AG04450 (cell line): Measurements from ENCODE around the gene SMCHD1. TPM values are rescaled to one million over a fixed set of nuclear protein-coding genes. Genes with fewer than 3 reads are reported as not detected.
"Not testable (repeated sequence)": the region's sequence is repeated elsewhere in the genome, so short reads cannot be mapped to it uniquely, and the experiment has no call there.

Experiments
- CTCF ChIA-PET: fragments of 300-600, 350-600 bp; formaldehyde crosslinking; extraction: SDS; loops from one replicate; lab custom pipeline; 2022; ENCODE audit warnings: antibody characterized with exemption, inconsistent platforms; lab: Charles Lee
- POLR2A ChIA-PET: fragments of 350-600 bp; formaldehyde crosslinking; extraction: SDS; loops from one replicate; lab custom pipeline; 2021; ENCODE audit warnings: antibody characterized with exemption, inconsistent platforms; lab: Yijun Ruan, JAX
- DNase-seq: peaks from one replicate; pipeline ENCODE4 v3.0.0-alpha.2; 2011; ENCODE audit warnings: low read depth, low spot score
- H3K27ac ChIP-seq: one replicate; pipeline ENCODE4 v1.5.1; 2012; ENCODE audit warnings: low read depth, low read length, control low read depth
- H3K27me3 ChIP-seq: one replicate; pipeline ENCODE4 v1.6.0; 2012; ENCODE audit warnings: low read length; ENCODE audit not compliant: control insufficient read depth, insufficient read depth
- H3K4me3 ChIP-seq: 2 replicates; pipeline ENCODE4 v1.5.1; 2011; ENCODE audit warnings: mild to moderate bottlenecking, low read depth, low read length, control low read depth
- H3K9me3 ChIP-seq: 2 replicates; pipeline ENCODE4 v1.5.1; 2012; ENCODE audit warnings: low read length; ENCODE audit not compliant: control insufficient read depth, insufficient read depth
- polyA plus RNA-seq: library from polyadenylated mRNA; depleted of rRNA; stranded (reverse); fragments of >200 nt; gene quantifications from 2 replicates; pipeline ENCODE4 v1.2.3, GENCODE V29; 2011
- TF ChIP-seq, protein P1 (sequence below): IDR thresholded peaks from 2 replicates; pipeline ENCODE4 v1.5.1; 2011; ENCODE audit warnings: low read depth, low read length, control low read depth, inconsistent platforms

Gene SMCHD1
- polyA plus RNA-seq, 1 experiment: 37.2 TPM

DNA sequence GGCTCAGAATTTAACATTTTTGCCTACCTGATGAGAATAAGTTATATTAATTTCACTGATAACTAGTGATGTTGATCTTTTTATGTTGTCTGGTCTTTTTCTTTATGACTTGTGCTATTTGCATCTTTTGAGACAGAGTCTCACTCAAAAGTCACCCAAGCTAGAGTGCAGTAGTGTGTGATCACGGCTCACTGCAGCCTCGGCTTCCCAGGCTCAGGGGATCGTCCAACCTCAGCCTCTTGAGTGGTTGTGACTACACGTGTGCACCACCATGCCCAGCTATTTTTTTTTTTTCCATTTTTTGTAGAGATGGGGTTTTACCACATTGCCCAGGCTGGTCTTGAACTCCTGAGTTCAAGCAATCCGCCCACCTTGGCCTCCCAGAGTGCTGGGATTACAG is 7.5 kb downstream of the SMCHD1 start:
- ChIA-PET CTCF (no interaction called here), POLR2A (no interaction called here)
- Histone ChIP-seq H3K4me3 (no peak overlapping the region), H3K27me3 (no peaks in the 10 kb centered on the region), H3K27ac (no peak overlapping the region), H3K9me3 (no peaks in the 10 kb centered on the region)
- TF ChIP-seq, protein P1, sequence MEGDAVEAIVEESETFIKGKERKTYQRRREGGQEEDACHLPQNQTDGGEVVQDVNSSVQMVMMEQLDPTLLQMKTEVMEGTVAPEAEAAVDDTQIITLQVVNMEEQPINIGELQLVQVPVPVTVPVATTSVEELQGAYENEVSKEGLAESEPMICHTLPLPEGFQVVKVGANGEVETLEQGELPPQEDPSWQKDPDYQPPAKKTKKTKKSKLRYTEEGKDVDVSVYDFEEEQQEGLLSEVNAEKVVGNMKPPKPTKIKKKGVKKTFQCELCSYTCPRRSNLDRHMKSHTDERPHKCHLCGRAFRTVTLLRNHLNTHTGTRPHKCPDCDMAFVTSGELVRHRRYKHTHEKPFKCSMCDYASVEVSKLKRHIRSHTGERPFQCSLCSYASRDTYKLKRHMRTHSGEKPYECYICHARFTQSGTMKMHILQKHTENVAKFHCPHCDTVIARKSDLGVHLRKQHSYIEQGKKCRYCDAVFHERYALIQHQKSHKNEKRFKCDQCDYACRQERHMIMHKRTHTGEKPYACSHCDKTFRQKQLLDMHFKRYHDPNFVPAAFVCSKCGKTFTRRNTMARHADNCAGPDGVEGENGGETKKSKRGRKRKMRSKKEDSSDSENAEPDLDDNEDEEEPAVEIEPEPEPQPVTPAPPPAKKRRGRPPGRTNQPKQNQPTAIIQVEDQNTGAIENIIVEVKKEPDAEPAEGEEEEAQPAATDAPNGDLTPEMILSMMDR: no peak
- no peak for DNase-seq

DNA sequence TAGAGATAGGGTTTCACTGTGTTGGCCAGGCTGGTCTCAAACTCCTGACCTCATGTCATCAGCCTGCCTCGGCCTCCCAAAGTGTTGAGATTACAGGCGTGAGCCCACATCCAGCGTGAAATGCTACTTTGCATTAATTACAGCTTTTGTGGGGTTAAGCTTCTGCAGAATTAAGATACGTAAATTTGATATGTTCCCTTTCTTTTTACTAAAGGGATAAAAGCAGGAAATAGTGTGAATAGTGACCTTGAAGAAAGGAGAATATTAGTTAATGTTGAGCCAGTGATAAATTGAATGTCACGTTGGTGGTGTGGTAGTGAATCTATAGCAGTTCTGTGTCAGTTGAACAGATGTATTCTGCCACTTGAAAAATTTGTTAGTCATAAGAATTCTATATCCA is 16.9 kb downstream of the SMCHD1 start:
- Histone ChIP-seq H3K4me3 (no peak overlapping the region), H3K27ac (no peak overlapping the region), H3K27me3 (no peaks in the 10 kb centered on the region), H3K9me3 (no peaks in the 10 kb centered on the region)
- CTCF ChIA-PET: no interaction called here
- TF ChIP-seq, protein P1: no peak
- POLR2A ChIA-PET: no interaction called here
- no peak for DNase-seq

DNA sequence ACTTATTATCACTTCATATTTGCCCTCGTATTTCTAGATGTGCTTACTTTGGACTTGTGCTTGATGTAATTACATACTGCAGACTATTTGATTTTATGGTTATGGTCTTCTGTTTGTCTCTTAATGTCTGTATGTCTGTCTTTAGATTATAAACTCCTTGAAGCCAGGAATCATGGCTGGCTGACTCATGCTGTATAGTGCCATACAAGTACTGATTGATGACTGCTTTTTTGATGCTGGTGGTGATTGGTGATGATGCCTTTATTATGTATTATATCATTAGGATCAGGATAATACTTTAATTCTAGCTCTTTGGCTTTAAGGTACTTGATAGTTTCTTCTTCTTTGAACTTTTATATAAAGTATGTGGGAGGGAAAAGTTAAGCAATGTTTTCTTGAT is 17.3 kb downstream of the SMCHD1 start:
- Histone ChIP-seq H3K9me3 (no peaks in the 10 kb centered on the region), H3K4me3 (no peak overlapping the region), H3K27ac (no peak overlapping the region), H3K27me3 (no peaks in the 10 kb centered on the region)
- no peak for DNase-seq
- ChIA-PET POLR2A (no interaction called here), CTCF (no interaction called here)
- TF ChIP-seq, protein P1: no peak

DNA sequence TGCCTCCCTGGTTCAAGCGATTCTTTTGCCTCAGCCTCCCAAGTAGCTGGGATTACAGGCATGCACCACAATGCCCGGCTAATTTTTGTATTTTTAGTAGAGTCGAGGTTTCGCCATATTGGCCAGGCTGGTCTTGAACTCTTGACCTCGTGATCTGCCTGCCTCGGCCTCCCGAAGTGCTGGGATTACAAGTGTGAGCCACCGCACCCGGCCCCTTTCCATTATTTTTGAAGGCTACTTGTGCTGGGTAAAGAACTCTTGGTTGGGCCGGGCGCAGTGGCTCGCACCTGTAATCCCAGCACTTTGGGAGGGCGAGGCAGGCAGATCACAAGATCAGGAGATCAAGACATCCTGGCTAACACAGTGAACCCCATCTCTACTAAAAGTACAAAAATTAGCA is 23.4 kb downstream of the SMCHD1 start:
- CTCF ChIA-PET, H3K9me3 ChIP-seq, H3K27ac ChIP-seq, H3K27me3 ChIP-seq, H3K4me3 ChIP-seq, DNase-seq, POLR2A ChIA-PET: not testable (repeated sequence)

DNA sequence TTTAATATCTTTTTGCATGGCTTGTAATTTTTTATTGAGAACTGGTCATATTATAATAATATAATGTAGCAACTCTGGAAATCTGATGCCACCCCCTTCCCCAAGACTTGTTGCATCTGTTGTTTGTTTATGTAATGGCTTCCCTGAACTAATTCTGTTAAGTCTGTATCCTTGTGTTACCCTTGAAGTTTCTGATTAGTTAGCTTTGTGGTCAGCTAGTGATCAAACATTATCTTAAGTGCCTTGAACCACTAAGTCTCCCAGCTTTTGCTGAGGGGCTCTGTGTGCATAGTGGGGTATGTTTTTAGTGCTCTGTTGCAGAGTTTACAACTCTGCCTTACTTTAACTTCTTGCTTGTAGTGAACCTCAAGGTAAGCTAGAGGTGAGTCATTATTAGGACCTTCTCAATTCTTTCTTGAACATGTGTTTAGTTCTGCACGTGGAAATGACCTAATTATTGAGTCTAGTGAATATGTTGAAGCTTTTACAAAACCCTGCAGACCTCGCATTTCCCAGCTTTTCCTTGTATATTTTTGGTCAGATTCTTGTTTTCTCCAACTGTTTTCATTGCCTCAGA is 24.8 kb downstream of the SMCHD1 start:
- Histone ChIP-seq H3K27ac (no peak overlapping the region), H3K4me3 (no peak overlapping the region), H3K9me3 (no peaks in the 10 kb centered on the region), H3K27me3 (no peaks in the 10 kb centered on the region)
- no peak for DNase-seq
- TF ChIP-seq, protein P1: no peak
- ChIA-PET POLR2A (no interaction called here), CTCF (no interaction called here)
